HG03565 (cell line): Measurements from ENCODE around the gene GNG13.

Experiments used
- ATAC-seq: cut with Tn5 transposase; IDR thresholded peaks from one replicate; pipeline ENCODE4 v1.9.1; 2021; ENCODE audit warnings: mild to moderate bottlenecking, moderate library complexity; ENCODE audit not compliant: unreplicated experiment

GNG13 gene

GRCh38 chr16:815861-816260, 15.3 kb upstream of the GNG13 start:
- no peak for ATAC-seq

- ATAC-seq = no peak
These were observed 14.4 kb upstream of the GNG13 start for GRCh38 chr16:814974-815373.

- no peak for ATAC-seq
These were observed 13.4 kb upstream of the GNG13 start for GRCh38 chr16:813916-814412.

GRCh38 chr16:813204-813915, 12.8 kb upstream of the GNG13 start:
- ATAC-seq = no peak

- no peak for ATAC-seq
These were observed 7.5 kb upstream of the GNG13 start for GRCh38 chr16:808085-808386.

- peak; percentile 75 for ATAC-seq
These were observed 7.0 kb upstream of the GNG13 start for GRCh38 chr16:807347-808084.

- ATAC-seq = no peak
These were observed 4.9 kb upstream of the GNG13 start for GRCh38 chr16:805474-805873.

GRCh38 chr16:804193-805048, 3.9 kb upstream of the GNG13 start:
- ATAC-seq = no peak

- no peak for ATAC-seq
These were observed 3.2 kb upstream of the GNG13 start for GRCh38 chr16:803754-804080.

DNA sequence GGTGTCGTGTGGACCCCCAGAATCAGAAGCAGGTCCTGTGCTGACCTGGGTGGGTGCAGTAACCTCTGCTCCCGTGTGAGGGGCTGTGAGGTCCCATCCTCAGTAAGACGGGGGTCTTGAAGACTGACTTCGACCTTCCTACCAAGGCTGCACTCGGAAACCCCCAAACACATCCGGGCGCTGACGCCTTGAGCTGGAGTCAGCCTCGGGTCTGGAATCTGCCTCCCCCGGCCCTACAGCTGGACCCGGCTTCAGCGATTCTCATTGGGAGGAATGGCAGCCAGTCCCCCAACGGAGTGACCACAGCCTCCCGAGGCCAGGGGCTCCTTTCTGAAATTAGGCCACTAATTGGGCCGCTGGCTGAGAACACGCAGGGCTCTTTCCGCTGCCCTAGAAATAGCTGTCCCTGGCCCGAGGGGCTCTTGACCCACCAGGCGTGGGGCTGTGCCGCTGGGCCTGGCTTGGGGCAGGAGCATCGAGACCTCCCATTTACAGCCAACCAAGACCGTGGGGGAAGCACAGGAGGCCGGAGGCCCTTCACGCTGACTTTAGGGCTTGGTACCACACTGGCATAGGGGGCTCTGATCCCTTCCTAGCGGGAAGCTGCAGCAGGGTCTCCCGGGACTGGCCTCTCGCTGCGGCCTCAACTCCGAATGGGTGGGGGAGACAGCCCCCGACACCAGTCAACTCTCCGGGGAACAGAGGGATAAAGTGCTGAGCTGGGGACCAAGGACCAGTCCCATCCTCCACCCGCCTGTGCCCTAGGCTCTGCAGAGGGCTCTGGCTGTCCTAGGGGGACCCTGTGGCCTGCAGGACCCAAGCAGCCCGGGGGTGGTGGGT, 2.6 kb upstream of the GNG13 start:
- ATAC-seq = no peak

DNA sequence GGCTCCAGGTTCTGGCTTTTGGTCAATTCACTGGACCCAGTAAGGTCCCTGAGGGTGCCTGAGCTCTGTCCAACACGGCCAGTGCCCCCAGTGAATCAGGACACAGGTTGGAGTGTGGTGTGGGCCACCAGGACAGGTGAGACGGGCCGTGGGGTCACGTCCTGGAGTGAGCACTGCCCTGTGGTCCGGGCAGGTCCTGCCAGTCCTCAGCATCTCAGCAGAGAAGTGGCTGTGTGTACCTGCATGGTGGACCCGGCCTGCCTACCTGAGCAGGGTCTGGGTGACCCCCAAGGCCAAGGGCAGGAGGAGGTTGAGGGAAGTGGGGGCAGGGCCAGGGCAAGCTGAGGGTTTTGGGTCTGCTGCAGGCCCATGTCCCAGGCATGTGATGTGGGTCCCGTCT, 1.9 kb upstream of the GNG13 start:
- no peak for ATAC-seq

DNA sequence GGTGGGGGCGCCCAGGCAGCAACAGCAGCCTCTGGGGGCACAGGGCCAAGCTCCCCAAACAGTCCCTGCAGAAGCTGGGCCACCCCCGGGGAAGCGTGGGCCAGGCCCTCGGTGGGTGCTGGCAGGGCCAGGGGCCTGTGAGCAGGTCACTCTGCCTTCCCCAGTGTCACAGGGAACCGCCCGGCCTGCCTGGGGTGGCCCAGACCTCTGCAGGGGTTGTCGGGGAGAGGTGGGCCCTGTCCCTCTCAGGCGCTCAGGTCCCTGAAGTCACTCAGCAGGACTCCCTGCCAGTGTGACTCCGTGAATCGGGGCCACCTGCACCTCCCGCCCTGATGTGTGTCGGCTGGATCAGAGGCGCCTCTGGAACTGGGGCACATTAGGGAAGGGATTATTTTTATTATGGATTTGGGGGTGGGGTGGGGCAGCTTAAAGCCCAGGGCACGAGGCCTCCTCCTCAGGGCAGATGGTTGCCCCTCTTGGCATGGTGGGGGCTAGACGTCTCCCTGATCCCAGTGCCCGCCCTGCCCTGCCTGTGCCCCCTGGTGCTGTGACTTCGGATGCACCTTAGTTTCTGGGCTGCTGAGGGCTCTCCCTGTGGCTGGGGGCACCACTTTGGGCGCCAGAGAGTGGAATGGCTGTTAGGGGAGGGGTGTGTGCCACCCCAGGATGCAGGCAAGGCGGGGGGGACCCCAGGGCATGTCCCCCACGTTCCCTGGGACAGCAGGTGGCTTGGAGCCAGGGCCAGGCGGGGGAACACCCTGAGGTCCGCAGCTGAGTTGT, 1.2 kb upstream of the GNG13 start:
- ATAC-seq = no peak

DNA sequence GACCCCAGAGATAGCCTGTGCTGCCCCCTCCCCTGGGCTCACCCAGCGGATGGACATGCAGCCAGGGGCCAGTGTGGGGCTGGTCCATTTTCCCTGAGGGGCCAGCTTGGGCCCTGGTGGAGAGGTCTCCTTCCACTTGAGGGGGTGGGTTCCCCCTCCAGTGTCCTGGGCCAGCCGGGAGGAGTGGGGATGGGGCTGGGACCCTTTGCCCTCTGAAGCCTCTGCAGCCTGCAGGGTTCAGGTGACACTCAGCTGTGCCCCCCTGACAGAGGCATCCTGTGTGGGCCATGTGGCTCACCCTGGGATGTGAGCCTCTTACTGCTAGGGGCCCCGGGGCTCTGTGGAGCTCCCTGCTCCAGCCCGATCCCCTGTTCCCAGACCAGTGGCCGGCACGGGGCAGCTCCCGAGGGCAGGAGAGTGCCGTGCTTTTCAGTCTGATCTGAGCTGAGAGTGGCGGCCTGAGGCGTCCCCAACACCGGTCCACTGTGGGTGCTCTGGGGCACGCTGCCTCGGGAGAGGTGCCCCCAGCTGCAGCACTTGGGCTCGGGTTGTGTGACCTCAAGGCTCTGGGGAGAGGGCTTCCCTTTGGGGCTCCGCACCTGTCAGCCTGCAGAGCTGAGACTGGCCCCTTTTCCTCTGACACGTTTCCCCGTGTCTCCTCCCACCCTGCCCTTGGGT, 439 bp upstream of the GNG13 start:
- no peak for ATAC-seq

DNA sequence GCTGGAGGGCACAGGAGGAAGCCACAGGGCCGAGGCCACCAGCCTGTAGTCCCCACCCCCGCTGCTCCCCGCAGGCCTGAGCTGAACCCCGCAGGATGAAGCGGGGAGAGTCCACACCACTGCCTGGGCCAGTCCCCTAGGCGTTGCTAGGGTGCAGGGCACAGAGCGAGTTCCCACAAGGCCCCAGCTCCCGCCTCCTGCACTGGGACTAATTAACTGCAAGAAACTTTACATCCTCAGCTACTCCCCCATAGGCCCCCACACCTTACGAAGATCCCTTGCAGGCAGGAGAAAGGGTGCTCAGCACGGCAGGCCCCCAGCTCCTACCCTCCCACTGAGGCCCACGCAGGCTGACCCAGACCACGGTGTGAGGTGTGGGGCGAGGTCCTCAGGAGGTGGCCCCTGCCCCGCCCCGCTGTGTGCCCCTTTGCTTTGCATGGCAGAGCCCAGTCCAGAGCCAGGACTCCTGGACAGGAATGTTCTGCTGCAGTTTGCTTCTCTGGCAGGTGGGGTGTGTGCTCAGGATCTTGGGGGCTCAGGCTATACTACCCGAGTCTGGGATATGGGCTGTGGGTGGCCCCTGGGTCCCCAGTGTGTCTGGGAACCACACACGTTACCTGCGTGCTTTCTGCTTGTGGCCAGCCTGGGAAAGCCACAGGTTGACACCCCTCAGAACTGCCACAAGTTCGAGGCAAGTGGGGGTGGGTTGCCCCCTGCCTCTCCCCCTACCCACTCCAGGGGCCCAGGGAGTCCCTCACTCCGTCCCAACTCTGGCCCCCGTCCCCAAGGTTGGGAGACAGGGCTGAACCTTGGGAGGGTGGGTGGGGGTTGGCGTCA, 1.2 kb downstream of the GNG13 start:
- no peak for ATAC-seq

DNA sequence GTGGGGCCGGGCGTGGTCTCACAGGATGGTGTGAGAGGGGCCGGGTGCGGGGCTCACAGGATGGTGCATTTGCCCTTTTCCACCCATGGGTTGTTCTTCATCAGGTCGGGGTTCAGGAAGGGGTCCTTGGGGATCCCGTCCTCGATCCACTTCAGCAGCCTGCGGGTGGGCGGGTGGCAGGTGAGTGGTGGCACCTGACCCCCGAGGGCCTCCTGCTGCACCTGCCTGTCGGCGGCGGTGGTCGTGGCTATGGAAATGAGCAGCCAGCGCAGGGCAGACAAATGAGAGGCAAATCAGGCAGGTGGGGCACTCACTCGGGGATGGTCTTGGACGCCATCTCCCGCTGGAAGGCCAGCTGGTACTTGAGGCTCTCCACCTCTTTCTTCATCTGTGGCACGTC, 1.9 kb downstream of the GNG13 start:
- no peak for ATAC-seq

DNA sequence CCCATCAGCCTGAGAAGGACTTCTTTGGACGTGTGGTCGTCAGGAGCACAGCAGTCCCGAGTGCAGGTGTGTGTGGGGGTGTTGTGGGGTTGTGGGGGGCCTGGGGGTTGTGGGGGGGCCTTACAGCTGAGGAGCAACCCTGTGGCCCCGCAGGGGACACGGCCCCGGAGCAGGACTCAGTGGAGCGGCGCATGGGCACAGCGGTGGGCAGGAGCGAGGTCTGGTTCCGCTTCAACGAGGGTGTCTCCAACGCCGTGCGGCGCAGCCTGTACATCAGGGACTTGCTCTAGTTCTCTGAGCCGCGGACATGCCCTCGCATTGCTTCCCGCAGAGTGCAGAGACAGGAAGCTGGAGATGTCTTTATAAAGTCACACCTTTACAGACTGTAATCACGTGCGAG, 2.8 kb downstream of the GNG13 start:
- ATAC-seq = no peak

DNA sequence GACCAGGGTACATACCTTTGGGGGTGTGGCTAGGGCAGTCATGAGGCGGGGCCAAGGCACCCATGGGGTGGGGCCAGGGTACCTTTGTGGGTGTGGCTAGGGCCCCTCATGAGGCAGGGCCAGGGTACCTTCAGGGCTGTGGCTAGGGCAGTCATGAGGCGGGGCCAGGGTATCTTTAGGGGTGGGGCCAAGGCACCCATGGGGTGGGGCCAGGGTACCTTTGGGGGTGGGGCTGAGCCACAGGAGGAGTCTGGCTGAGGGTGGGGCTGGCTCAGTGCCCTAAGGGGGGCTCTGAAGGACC, 3.5 kb downstream of the GNG13 start:
- no peak for ATAC-seq

- no peak for ATAC-seq
These were observed 4.0 kb downstream of the GNG13 start for GRCh38 chr16:796296-797119.
